ENCODE measurements around the gene LHPP. TPM values are rescaled to one million over a fixed set of nuclear protein-coding genes. Genes with fewer than 3 reads are reported as not detected.

Gene LHPP
- total and polyA plus RNA-seq, 2 experiments from 2014 or later: 27.4 to 40.2 TPM

GRCh38 chr10:124516181-124516580 lies 54.6 kb downstream of the LHPP start:
- Histone ChIP-seq H3K27me3 (ENCODE audit: insufficient read depth) (no peaks in the 10 kb centered on the region), H3F3A (replicated peaks; ENCODE audit: low read depth) (no peaks in the 10 kb centered on the region), H2AFZ (no peak overlapping the region), H3K4me2 (no peak overlapping the region), H4K20me1 (replicated peaks; ENCODE audit: insufficient read depth) (peaks cover 6% of the 10 kb centered on the region; the same call in 1 of the 2 replicates), H3K27ac (ENCODE audit: low read depth) (no peak overlapping the region), H3K4me1 (ENCODE audit: insufficient read depth) (peaks cover 4% of the 10 kb centered on the region; the same call in 1 of the 2 replicates), H3K36me3 (ENCODE audit: insufficient read depth) (no peaks in the 10 kb centered on the region), H3K79me2 (replicated peaks; ENCODE audit: insufficient read depth) (no peaks in the 10 kb centered on the region), H3K4me3 (no peak overlapping the region), H3K9me2 (ENCODE audit: insufficient read depth) (no peaks in the 10 kb centered on the region)
- H3K27me3 Mint-ChIP-seq (ENCODE audit: insufficient read depth, low read depth, poor library complexity): peaks cover 9% of the 10 kb centered on the region
- no peak overlapping the region; the same call in 1 of the 2 replicates for H3K27ac Mint-ChIP-seq
- ATAC-seq (no peak), DNase-seq (ENCODE audit: low spot score) (no peak)
- H3K36me3 Mint-ChIP-seq (ENCODE audit: low read depth): peaks cover 11% of the 10 kb centered on the region; the same call in 2 of the 3 replicates
- H3K4me1 Mint-ChIP-seq: peaks cover 9% of the 10 kb centered on the region
- H3K4me3 Mint-ChIP-seq: no peak overlapping the region
- H3K9me3 Mint-ChIP-seq: no peaks in the 10 kb centered on the region; the same call in 2 of the 3 replicates
- TF ChIP-seq, protein P1, sequence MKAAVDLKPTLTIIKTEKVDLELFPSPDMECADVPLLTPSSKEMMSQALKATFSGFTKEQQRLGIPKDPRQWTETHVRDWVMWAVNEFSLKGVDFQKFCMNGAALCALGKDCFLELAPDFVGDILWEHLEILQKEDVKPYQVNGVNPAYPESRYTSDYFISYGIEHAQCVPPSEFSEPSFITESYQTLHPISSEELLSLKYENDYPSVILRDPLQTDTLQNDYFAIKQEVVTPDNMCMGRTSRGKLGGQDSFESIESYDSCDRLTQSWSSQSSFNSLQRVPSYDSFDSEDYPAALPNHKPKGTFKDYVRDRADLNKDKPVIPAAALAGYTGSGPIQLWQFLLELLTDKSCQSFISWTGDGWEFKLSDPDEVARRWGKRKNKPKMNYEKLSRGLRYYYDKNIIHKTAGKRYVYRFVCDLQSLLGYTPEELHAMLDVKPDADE (IDR thresholded peaks at IDR 0.05): no peak
- no peak for TF ChIP-seq NANOG (IDR thresholded peaks at IDR 0.05; ENCODE audit: borderline replicate concordance)
- no peak for TF ChIP-seq EZH2phosphoT487 (IDR thresholded peaks at IDR 0.05; ENCODE audit: unreplicated experiment)
- no peak for TF ChIP-seq ZNF331 (CRISPR knock-in tag; IDR thresholded peaks at IDR 0.05; ENCODE audit: low read depth)
- TF ChIP-seq STAT1 (IDR thresholded peaks at IDR 0.05; ENCODE audit: unreplicated experiment): no peak
- TF ChIP-seq CTCF (conservative IDR thresholded peaks at IDR 0.05; ENCODE audit: low read depth in 2 of 2): no peak
- TF ChIP-seq EZH2 (IDR thresholded peaks at IDR 0.05; ENCODE audit: low read depth, unreplicated experiment): no peak
- TF ChIP-seq, protein P2, sequence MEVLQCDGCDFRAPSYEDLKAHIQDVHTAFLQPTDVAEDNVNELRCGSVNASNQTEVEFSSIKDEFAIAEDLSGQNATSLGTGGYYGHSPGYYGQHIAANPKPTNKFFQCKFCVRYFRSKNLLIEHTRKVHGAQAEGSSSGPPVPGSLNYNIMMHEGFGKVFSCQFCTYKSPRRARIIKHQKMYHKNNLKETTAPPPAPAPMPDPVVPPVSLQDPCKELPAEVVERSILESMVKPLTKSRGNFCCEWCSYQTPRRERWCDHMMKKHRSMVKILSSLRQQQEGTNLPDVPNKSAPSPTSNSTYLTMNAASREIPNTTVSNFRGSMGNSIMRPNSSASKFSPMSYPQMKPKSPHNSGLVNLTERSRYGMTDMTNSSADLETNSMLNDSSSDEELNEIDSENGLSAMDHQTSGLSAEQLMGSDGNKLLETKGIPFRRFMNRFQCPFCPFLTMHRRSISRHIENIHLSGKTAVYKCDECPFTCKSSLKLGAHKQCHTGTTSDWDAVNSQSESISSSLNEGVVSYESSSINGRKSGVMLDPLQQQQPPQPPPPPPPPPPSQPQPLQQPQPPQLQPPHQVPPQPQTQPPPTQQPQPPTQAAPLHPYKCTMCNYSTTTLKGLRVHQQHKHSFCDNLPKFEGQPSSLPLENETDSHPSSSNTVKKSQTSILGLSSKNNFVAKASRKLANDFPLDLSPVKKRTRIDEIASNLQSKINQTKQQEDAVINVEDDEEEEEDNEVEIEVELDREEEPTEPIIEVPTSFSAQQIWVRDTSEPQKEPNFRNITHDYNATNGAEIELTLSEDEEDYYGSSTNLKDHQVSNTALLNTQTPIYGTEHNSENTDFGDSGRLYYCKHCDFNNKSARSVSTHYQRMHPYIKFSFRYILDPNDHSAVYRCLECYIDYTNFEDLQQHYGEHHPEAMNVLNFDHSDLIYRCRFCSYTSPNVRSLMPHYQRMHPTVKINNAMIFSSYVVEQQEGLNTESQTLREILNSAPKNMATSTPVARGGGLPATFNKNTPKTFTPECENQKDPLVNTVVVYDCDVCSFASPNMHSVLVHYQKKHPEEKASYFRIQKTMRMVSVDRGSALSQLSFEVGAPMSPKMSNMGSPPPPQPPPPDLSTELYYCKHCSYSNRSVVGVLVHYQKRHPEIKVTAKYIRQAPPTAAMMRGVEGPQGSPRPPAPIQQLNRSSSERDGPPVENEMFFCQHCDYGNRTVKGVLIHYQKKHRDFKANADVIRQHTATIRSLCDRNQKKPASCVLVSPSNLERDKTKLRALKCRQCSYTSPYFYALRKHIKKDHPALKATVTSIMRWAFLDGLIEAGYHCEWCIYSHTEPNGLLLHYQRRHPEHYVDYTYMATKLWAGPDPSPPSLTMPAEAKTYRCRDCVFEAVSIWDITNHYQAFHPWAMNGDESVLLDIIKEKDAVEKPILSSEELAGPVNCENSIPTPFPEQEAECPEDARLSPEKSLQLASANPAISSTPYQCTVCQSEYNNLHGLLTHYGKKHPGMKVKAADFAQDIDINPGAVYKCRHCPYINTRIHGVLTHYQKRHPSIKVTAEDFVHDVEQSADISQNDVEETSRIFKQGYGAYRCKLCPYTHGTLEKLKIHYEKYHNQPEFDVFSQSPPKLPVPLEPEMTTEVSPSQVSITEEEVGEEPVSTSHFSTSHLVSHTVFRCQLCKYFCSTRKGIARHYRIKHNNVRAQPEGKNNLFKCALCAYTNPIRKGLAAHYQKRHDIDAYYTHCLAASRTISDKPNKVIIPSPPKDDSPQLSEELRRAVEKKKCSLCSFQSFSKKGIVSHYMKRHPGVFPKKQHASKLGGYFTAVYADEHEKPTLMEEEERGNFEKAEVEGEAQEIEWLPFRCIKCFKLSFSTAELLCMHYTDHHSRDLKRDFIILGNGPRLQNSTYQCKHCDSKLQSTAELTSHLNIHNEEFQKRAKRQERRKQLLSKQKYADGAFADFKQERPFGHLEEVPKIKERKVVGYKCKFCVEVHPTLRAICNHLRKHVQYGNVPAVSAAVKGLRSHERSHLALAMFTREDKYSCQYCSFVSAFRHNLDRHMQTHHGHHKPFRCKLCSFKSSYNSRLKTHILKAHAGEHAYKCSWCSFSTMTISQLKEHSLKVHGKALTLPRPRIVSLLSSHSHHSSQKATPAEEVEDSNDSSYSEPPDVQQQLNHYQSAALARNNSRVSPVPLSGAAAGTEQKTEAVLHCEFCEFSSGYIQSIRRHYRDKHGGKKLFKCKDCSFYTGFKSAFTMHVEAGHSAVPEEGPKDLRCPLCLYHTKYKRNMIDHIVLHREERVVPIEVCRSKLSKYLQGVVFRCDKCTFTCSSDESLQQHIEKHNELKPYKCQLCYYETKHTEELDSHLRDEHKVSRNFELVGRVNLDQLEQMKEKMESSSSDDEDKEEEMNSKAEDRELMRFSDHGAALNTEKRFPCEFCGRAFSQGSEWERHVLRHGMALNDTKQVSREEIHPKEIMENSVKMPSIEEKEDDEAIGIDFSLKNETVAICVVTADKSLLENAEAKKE (CRISPR knock-in tag; IDR thresholded peaks at IDR 0.05): no peak
- TF ChIP-seq ZNF114 (CRISPR knock-in tag; IDR thresholded peaks at IDR 0.05): no peak
- no peak for TF ChIP-seq POLR2AphosphoS5 (IDR thresholded peaks at IDR 0.05; ENCODE audit: low read depth)
- no peak for TF ChIP-seq CREB1 (CRISPR knock-in tag; IDR thresholded peaks at IDR 0.05; ENCODE audit: low read depth)
- no peak for TF ChIP-seq JUNB (IDR thresholded peaks at IDR 0.05; ENCODE audit: unreplicated experiment)
- TF ChIP-seq, protein P3, sequence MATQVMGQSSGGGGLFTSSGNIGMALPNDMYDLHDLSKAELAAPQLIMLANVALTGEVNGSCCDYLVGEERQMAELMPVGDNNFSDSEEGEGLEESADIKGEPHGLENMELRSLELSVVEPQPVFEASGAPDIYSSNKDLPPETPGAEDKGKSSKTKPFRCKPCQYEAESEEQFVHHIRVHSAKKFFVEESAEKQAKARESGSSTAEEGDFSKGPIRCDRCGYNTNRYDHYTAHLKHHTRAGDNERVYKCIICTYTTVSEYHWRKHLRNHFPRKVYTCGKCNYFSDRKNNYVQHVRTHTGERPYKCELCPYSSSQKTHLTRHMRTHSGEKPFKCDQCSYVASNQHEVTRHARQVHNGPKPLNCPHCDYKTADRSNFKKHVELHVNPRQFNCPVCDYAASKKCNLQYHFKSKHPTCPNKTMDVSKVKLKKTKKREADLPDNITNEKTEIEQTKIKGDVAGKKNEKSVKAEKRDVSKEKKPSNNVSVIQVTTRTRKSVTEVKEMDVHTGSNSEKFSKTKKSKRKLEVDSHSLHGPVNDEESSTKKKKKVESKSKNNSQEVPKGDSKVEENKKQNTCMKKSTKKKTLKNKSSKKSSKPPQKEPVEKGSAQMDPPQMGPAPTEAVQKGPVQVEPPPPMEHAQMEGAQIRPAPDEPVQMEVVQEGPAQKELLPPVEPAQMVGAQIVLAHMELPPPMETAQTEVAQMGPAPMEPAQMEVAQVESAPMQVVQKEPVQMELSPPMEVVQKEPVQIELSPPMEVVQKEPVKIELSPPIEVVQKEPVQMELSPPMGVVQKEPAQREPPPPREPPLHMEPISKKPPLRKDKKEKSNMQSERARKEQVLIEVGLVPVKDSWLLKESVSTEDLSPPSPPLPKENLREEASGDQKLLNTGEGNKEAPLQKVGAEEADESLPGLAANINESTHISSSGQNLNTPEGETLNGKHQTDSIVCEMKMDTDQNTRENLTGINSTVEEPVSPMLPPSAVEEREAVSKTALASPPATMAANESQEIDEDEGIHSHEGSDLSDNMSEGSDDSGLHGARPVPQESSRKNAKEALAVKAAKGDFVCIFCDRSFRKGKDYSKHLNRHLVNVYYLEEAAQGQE (IDR thresholded peaks at IDR 0.05; ENCODE audit: unreplicated experiment): no peak

Data from GM23338 (cell line).